HG03521 (cell line): ENCODE results near the gene TRAF5.
A peak's percentile ranks its signal among the peaks of the same experiment; 100 is the strongest.
"Not testable (repeated sequence)": the region's sequence is repeated elsewhere in the genome, so short reads cannot be mapped to it uniquely, and the experiment has no call there.

Source experiments
- ATAC-seq: cut with Tn5 transposase; IDR thresholded peaks from one replicate; pipeline ENCODE4 v1.9.1; 2021; ENCODE audit warnings: mild to moderate bottlenecking, moderate library complexity; ENCODE audit not compliant: unreplicated experiment

TRAF5 gene

DNA sequence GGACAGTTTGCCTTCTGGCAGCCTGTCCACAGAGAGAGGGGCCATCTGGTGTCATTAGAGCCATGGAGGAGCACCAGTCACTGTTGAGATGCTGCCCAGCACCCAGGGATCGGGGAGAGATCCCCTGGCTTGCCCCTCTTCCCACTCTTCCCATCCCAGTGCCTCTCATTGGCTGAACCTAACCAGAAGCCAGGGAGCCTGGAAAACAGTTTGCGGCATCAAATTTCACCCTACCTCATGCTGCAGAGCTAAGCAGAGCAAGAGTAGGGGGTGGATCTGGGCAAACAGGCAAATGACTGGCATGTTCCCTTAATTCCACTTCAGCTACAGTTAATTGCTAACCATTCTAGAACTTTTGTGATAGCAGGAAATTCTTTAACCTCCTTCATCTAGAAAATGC, 19.1 kb downstream of the TRAF5 start:
- ATAC-seq: no peak

DNA sequence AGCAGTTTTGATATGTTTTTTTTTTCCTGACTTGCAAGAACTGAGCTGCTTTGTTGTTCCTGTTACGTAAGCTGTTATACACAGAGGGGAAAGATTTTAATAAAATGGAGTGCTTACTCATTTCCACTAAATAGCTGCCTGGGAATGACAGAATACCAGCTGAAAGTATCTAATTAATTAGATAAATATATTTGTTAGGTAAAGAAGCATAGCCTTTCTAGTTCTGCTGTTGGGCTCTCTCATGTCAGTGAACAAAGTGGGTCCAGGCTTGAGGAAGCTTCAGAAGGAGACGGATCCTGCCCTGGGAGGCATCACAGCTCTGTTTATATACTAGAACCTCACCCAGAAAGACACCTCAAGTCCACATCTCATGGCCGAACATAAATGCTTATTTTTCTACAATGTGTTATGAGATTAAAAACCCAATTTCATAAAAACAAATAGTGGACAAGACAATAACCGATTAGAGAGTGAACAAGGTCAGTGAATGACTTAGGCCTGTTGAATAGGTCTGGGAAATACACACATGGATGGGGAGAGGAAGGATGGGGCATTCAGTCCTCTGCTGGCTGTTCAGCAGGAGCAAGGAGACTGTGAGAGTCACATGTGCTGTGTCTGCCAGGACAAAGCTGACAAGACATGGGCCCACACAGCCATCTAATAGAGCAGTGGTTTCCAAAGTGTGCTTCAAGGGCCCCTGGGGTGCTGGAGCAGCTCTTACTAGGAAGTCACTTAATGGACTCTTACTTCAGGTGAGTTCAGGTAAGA, 20.6 kb downstream of the TRAF5 start:
- no peak for ATAC-seq

DNA sequence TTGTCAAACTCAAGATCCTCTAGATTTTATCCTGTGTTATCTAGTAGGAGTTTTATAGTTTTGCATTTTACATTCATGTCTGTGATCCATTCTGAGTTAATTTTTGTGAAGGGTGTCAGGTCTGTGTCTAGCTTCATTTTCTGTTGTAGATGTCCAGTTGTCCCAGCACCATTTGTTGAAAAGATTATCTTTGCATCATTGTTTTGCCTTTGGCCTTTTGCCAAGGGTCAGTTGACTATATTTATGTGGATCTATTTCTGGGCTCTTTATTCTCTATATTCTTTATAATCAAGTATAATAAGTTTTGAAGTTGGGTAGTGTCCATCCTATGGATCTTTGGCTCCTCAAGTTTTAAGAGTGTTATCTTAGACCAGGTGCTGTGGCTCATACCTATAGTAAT, 21.9 kb downstream of the TRAF5 start:
- ATAC-seq: no peak

DNA sequence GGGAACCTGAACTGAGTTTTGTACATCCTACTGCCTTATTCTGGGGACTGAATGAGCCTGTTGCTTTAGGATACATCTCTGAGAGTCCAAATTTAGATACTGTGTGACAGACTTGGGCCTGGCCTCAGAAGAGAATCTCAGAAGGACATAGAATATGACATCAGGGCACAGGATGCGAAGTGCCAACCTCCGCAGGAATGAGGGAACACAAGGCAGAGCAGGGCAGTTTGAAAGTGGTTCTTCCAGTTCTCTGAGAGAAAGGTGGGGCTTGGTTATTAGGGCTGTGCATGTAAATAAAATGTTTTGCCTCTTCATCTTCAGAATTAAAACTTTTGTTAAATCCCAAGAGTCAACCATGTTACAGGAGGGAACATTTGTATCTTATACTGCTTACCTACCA, 23.1 kb downstream of the TRAF5 start:
- no peak for ATAC-seq

DNA sequence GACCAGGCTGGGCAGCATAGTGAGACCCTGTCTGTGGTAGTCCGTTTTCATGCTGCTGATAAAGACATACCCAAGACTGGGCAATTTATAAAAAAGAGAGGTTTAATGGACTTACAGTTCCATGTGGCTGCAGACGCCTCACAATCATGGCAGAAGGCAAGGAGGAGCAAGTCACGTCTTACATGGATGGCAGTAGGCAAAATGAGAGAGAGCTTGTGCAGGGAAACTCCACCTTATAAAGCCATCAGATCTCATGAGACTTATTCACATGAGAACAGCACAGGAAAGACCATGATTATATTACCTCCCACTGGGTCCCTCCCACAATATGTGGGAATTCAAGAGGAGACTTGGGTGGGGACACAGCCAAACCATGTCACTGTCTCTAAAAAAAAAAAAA, 25.4 kb downstream of the TRAF5 start:
- not testable (repeated sequence) for ATAC-seq

DNA sequence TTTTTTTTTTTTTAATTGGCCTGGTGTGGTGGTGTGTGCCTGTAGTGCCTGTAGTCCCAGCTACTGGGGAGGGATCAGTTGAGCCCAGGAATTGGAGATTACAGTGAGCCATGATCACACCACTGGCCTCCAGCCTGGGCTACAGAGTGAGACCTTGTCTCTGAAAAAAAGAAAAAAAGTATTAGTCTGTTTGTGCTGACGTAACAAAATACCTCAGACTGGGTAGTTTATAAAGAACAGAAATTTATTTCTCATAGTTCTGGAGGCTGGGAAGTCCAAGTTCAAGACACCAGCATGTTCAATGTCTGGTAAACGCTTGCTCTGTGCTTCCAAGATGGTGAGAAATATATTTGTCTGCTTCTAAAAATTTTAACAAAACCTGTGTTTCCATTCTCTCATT, 25.8 kb downstream of the TRAF5 start:
- no peak for ATAC-seq

DNA sequence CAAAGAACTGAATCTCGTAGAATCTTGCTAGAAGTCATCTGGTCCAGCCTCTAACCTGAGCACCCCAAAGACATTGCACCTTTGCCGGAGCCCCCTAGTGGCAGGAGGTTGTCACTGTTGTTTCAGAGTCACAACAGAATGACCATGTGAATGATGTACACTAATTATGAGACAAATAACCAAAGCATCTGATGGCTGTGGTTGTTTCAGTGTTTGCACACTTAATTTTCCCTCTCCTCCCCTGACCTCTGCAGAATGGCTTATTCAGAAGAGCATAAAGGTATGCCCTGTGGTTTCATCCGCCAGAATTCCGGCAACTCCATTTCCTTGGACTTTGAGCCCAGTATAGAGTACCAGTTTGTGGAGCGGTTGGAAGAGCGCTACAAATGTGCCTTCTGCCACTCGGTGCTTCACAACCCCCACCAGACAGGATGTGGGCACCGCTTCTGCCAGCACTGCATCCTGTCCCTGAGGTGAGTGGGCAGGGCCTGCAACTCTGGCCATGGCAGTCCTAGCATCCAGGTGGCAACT, 26.4 kb downstream of the TRAF5 start:
- peak; percentile 80 for ATAC-seq

GRCh38 chr1:211353562-211354212, 27.1 kb downstream of the TRAF5 start:
- ATAC-seq: no peak

- ATAC-seq: no peak
Measured at GRCh38 chr1:211355873-211356272, 29.2 kb downstream of the TRAF5 start.

GRCh38 chr1:211356723-211357407, 30.2 kb downstream of the TRAF5 start:
- ATAC-seq: no peak

DNA sequence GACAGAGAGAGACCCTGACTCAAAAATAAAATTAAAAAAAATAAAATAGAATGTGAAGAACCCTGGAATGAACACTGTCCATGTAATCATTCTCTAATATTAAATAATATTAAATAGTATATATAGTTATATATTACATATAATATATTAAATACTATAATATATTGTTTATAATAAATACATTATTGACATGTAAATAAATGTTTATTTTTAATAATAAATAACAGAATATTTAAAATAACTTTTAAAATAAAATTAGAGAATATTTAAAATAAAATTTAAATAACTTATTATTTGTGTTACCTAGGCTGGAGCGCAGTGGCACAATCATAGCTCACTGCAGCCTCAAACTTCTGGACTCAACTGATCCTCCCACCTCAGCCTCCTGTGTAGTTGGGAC, 32.1 kb downstream of the TRAF5 start:
- no peak for ATAC-seq

DNA sequence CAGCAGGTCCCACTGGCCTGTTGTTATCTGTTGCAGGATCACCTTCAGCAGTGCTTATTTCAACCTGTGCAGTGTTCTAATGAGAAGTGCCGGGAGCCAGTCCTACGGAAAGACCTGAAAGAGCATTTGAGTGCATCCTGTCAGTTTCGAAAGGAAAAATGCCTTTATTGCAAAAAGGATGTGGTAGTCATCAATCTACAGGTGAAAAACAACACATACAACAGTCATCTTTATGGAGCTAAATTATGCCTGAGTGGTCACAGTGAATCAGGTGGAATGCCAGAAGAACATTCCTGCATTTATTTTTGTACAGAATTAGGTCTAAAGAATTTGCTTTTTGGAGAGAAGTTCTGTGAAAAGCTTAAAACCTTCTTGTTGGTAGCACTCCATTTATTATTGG, 33.2 kb downstream of the TRAF5 start:
- no peak for ATAC-seq

DNA sequence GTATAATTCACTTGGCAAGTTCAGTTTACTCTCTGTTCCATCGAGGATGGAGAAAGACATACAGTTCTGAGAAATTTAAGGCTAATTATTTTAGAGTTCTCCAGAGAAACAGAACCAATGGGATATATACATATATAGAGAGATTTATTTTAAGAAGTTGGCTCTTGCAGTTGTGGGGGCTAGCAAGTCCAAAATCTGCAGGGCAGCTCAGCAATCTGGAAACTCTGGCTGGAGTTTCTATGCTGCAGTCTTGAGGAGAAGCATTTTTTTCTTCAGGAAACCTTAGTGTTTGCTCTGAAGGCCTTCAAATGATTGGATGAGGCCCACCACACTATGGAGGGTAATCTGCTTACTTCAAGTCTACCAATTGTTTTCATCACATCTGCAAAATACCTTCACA, 34.6 kb downstream of the TRAF5 start:
- ATAC-seq: no peak

GRCh38 chr1:211369640-211370039, 43.0 kb downstream of the TRAF5 start:
- ATAC-seq: no peak

DNA sequence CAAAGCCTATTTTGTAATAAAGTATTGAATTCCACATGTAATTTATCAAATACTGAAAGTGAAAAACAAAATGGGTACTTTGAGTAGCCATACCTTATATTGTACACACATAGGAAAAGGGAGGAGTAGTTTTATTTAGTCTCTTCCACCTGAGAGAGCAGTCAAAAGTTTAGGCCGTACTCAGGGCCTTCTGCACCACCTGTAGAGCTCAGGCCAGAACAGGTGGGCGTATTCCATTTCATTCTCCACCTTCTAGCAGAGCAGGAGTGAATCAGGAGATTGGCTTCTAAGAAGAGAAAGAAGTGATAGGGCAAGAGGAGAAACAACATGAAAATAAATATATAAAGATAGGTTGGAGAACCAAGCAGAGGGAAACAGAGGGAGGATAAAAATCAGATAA, 44.0 kb downstream of the TRAF5 start:
- ATAC-seq: no peak

- ATAC-seq: no peak
Measured at GRCh38 chr1:211371406-211372105, 44.9 kb downstream of the TRAF5 start.

DNA sequence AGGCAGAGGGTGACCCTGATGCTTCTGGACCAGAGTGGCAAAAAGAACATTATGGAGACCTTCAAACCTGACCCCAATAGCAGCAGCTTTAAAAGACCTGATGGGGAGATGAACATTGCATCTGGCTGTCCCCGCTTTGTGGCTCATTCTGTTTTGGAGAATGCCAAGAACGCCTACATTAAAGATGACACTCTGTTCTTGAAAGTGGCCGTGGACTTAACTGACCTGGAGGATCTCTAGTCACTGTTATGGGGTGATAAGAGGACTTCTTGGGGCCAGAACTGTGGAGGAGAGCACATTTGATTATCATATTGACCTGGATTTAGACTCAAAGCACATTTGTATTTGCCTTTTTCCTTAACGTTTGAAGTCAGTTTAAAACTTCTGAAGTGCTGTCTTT, 45.8 kb downstream of the TRAF5 start:
- ATAC-seq: no peak

DNA sequence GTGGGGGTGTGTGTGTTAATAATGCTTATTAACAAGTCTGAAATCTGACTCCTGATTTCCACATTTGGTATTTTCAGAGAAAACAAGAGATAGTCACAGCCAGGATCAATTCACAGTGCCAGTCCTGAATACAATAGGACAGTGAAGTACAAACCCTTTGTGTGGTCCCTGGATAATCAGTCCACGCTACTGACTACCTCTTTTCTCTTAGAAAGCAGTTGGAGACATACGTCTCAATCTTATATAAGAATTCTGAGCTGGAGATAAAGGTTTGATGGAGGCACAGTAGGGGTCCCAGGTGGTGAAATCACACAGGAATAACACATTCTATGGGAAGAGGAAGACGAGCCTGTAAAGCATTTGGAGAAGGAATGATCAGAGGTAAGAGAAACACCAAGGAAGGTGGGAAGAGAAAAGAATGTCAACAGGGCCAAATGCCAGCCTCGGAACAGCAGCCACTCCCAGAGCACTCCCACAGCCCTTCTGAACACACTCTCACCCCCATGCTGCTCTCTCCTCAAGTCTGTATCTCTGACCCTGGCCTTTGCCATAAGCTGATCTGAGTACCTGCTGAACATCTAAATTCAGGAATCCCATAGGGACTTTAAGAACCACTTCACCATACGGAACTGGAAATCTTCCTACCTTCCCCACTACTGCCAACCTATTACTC, 48.6 kb downstream of the TRAF5 start:
- ATAC-seq: no peak

DNA sequence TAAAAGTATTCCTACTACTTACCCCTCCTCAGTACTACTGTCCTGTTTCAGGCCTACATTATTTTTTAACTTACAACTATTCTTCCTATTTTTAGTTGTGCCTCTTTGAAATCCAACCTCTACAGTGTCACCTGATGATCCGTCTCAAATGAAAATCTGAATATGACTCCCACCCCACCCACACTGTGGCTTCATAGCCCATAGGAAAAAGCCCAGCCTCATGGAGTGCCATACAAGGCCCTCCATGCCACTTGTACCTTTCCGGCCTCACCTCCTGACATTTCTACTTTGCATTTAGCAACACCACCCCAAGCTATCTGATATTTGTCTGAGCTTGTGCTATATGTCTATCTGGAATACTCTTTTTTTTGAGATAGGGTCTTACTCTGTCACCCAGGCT, 49.3 kb downstream of the TRAF5 start:
- no peak for ATAC-seq

DNA sequence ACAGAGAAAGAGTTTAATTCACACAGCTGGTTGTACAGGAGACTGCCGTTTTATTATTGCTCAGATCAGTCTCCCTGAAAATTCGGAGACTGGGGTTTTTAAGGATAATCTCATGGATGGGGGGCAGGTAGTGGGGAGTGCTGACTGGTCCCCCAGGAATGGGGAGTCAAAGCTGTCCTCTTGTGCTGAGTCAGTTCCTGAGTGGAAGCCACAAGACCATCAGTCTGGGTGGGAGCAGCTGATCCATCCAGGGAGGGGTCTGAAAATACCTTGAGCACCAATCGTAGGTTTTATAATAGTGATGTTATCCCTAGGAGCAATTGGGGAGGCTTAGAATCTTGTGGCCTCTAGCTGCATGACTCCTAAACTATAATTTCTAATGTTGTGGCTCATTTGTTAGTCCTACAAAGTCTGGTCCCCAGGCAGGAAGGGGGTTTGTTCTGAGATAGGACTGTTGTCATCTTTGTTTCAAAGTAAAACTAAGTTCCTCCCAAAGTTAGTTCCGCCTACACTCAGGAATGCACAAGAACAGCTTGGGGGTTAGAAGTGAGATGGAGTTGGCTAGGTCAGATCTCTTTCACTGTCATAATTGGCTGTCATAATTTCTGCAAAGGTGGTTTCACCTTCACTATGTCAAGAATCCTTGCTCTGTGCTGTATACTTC, 50.3 kb downstream of the TRAF5 start:
- ATAC-seq: no peak
